ENCODE data around the gene MYT1.

The MYT1 gene

DNA sequence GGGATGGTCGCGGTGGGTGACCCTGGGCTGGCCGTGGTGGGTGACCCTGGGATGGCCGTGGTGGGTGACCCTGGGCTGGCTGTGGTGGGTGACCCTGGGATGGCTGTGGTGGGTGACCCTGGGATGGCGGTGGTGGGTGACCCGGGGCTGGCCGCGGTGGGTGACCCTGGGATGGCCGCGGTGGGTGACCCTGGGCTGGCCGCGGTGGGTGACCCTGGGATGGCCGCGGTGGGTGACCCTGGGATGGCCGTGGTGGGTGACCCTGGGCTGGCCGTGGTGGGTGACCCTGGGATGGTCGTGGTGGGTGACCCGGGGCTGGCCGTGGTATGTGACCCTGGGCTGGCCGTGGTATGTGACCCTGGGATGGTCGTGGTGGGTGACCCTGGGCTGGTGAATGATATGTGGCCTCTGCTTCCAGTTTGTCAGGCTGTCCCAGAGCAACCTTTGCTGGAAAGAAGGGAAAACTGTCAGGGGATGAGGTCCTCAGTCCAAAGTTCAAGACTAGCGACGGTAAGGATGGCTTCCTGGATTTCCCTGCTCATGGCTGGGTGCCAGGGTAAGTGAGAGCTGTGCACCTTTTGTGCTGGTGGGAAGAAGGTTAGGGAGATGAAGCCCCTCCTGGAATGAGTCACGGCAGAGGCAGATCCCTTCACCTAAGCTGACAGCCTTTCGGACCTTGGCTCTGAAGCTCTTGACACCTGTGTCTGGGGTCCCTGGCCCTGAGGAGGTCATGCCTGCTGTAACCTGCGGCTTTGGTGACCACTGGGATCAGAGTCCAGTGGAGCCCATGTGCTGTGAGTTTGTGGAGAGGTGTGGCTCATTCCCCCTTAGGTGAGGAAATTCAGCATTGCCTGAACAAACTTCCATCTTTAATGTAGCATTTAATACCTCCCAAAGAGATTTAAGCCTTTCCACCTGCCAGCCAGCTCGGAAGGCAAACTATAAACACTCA lies 72.2 kb downstream of the MYT1 start:
- H3F3A ChIP-seq (ENCODE audit: insufficient read depth, low read length): no peaks in the 10 kb centered on the region
- H3K9me3 ChIP-seq (replicated peaks; ENCODE audit: insufficient read depth, low read length): no peaks in the 10 kb centered on the region
- TF ChIP-seq, protein P1, sequence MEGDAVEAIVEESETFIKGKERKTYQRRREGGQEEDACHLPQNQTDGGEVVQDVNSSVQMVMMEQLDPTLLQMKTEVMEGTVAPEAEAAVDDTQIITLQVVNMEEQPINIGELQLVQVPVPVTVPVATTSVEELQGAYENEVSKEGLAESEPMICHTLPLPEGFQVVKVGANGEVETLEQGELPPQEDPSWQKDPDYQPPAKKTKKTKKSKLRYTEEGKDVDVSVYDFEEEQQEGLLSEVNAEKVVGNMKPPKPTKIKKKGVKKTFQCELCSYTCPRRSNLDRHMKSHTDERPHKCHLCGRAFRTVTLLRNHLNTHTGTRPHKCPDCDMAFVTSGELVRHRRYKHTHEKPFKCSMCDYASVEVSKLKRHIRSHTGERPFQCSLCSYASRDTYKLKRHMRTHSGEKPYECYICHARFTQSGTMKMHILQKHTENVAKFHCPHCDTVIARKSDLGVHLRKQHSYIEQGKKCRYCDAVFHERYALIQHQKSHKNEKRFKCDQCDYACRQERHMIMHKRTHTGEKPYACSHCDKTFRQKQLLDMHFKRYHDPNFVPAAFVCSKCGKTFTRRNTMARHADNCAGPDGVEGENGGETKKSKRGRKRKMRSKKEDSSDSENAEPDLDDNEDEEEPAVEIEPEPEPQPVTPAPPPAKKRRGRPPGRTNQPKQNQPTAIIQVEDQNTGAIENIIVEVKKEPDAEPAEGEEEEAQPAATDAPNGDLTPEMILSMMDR (IDR thresholded peaks at IDR 0.05; ENCODE audit: low read length): no peak
- TF ChIP-seq EZH2 (optimal IDR thresholded peaks at IDR 0.05; ENCODE audit: low read depth, low read length) (no peak), EZH2phosphoT487 (IDR thresholded peaks at IDR 0.05; ENCODE audit: low read length) (no peak)
- H3K4me2 ChIP-seq (ENCODE audit: low read depth, low read length): no peak overlapping the region
- H3K36me3 ChIP-seq (replicated peaks; ENCODE audit: insufficient read depth, low read length): no peaks in the 10 kb centered on the region
- no peaks in the 10 kb centered on the region for H3K9me2 ChIP-seq (replicated peaks; ENCODE audit: insufficient read depth, low read length)
- H3K79me2 ChIP-seq (ENCODE audit: low read length): no peaks in the 10 kb centered on the region
- DNase-seq: no peak
- no peak overlapping the region for H3K4me3 ChIP-seq (ENCODE audit: low read length)
- no peak overlapping the region for H3K27ac ChIP-seq (ENCODE audit: low read length)
- H2AFZ ChIP-seq (ENCODE audit: low read length): no peak overlapping the region
- H3K27me3 ChIP-seq (replicated peaks; ENCODE audit: insufficient read depth, low read length): peaks cover 74% of the 10 kb centered on the region
- H4K20me1 ChIP-seq (ENCODE audit: insufficient read depth, low read length): no peaks in the 10 kb centered on the region
- no peaks in the 10 kb centered on the region for H3K4me1 ChIP-seq (ENCODE audit: low read length)
- no peak overlapping the region for H3K9ac ChIP-seq (ENCODE audit: low read length)

DNA sequence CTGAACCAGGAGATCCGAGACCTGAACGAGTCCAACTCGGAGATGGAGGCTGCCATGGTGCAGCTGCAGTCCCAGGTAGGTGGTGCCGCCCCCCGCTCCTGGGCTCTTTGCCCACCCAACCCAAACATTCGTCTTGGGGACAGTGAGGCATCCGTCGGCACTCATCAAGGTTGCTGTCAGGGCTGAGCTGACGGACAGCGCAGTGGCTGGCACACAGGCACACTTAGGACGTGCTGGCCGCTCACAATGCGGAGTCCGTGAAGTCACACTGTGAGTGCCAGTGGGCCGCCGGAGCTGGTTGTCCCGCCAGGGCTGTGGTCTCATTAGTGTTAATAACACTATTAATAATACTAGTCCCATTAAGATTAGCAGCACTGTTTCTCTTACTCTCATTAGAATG lies 73.1 kb downstream of the MYT1 start:
- no peak for DNase-seq
- Histone ChIP-seq H3K9me2 (replicated peaks; ENCODE audit: insufficient read depth, low read length) (no peaks in the 10 kb centered on the region), H3K4me3 (ENCODE audit: low read length) (no peak overlapping the region), H3K9me3 (replicated peaks; ENCODE audit: insufficient read depth, low read length) (no peaks in the 10 kb centered on the region), H3K9ac (ENCODE audit: low read length) (no peak overlapping the region), H3K27ac (ENCODE audit: low read length) (no peak overlapping the region), H3K36me3 (replicated peaks; ENCODE audit: insufficient read depth, low read length) (no peaks in the 10 kb centered on the region), H3K4me1 (ENCODE audit: low read length) (no peaks in the 10 kb centered on the region), H3K4me2 (ENCODE audit: low read depth, low read length) (no peak overlapping the region), H4K20me1 (ENCODE audit: insufficient read depth, low read length) (no peaks in the 10 kb centered on the region), H3K79me2 (ENCODE audit: low read length) (no peaks in the 10 kb centered on the region), H2AFZ (ENCODE audit: low read length) (no peak overlapping the region), H3F3A (ENCODE audit: insufficient read depth, low read length) (no peaks in the 10 kb centered on the region), H3K27me3 (replicated peaks; ENCODE audit: insufficient read depth, low read length) (peaks cover 73% of the 10 kb centered on the region)
- TF ChIP-seq, protein P1 (IDR thresholded peaks at IDR 0.05; ENCODE audit: low read length): no peak

DNA sequence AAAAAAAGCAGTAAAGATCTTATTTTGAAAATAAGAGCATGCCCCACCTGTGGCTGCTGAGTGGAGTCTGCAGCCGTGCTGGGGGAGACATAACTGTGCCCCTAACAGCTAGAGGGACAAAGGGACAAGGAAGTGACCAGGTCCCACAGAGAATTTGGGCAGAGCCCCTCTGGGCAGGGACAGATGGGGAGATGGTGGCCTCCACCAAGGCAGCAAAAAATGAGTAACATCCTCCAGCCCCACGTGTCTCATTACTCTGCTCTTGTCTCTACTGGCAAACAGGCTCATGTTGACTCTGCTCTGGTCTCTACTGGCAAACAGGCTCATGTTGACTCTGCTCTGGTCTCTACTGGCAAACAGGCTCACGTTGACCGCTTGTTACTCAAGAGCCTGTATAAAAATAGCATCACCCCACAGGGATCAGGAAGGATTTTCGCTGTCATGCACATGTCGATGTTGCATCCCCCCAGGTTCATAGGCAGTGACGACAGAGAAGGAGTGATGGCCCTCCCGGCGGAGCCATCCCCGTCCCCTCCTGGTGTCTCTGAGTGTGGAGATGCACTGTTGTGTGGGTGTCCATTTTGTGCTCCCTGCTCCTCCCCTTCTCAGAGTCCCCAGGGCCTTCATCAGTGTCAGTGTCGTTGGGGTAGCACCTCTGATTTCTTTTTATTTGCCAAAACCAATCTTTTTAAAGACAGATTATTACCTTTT lies 74.0 kb downstream of the MYT1 start:
- no peak for TF ChIP-seq EZH2phosphoT487 (IDR thresholded peaks at IDR 0.05; ENCODE audit: low read length)
- no peak for TF ChIP-seq EZH2 (optimal IDR thresholded peaks at IDR 0.05; ENCODE audit: low read depth, low read length)
- no peak overlapping the region for H3K27ac ChIP-seq (ENCODE audit: low read length)
- H3F3A ChIP-seq (ENCODE audit: insufficient read depth, low read length): no peaks in the 10 kb centered on the region
- H3K79me2 ChIP-seq (ENCODE audit: low read length): no peaks in the 10 kb centered on the region
- peaks cover 77% of the 10 kb centered on the region for H3K27me3 ChIP-seq (replicated peaks; ENCODE audit: insufficient read depth, low read length)
- DNase-seq: no peak
- H4K20me1 ChIP-seq (ENCODE audit: insufficient read depth, low read length): no peaks in the 10 kb centered on the region
- H3K9me2 ChIP-seq (replicated peaks; ENCODE audit: insufficient read depth, low read length): no peaks in the 10 kb centered on the region
- H3K36me3 ChIP-seq (replicated peaks; ENCODE audit: insufficient read depth, low read length): no peaks in the 10 kb centered on the region
- H3K4me1 ChIP-seq (ENCODE audit: low read length): no peaks in the 10 kb centered on the region
- no peak overlapping the region for H3K4me3 ChIP-seq (ENCODE audit: low read length)
- no peaks in the 10 kb centered on the region for H3K9me3 ChIP-seq (replicated peaks; ENCODE audit: insufficient read depth, low read length)
- no peak overlapping the region for H3K9ac ChIP-seq (ENCODE audit: low read length)
- no peak overlapping the region for H2AFZ ChIP-seq (ENCODE audit: low read length)
- H3K4me2 ChIP-seq (ENCODE audit: low read depth, low read length): no peak overlapping the region
